Retina (tissue), 1 donor: ENCODE measurements around the gene MXD4.
A peak's percentile ranks its signal among the peaks of the same experiment; 100 is the strongest.

ENCODE experiments used
- DNase-seq: peaks from one replicate; pipeline ENCODE4 v3.0.0-alpha.2; 2016

MXD4 gene, protein sequence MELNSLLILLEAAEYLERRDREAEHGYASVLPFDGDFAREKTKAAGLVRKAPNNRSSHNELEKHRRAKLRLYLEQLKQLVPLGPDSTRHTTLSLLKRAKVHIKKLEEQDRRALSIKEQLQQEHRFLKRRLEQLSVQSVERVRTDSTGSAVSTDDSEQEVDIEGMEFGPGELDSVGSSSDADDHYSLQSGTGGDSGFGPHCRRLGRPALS

GRCh38 chr4:2261853-2262144, at the start of gene MXD4:
TSS of gene MXD4 (minus strand) at chr4:2262109. CDS start at chr4:2261980, 129 bp downstream.
- no peak for DNase-seq

DNA sequence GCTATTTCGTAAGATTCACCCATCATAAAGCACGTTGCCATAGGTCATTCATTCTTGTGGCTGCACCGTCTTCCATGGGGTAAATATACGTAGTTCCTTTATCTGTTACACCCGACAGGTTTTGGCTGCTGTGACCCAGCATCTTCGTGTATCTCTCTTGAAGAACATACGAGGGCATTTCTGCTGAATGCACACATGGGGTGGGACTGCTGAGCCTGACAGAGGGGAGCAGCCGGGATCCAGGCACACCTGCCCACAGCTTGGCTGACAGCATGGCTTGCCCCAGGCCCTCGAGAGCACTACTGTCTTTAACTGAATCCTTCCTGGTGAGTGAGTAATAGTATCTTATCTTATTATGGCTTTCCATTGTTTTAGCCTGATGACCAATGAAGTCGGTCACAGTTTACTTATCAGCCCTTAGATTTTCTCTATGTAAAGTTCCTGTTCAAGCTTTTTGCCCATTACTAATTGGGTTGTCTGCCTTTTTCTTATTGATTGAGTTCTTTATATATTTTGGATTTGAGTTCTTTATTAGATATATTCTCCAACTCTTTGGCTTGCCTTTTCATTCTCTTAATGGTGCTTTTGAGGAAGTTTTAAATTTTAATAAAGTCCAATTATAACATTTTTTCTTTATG, 45.0 kb upstream of the MXD4 start:
- DNase-seq: no peak

GRCh38 chr4:2305766-2306501, 44.0 kb upstream of the MXD4 start:
- DNase-seq: no peak

DNA sequence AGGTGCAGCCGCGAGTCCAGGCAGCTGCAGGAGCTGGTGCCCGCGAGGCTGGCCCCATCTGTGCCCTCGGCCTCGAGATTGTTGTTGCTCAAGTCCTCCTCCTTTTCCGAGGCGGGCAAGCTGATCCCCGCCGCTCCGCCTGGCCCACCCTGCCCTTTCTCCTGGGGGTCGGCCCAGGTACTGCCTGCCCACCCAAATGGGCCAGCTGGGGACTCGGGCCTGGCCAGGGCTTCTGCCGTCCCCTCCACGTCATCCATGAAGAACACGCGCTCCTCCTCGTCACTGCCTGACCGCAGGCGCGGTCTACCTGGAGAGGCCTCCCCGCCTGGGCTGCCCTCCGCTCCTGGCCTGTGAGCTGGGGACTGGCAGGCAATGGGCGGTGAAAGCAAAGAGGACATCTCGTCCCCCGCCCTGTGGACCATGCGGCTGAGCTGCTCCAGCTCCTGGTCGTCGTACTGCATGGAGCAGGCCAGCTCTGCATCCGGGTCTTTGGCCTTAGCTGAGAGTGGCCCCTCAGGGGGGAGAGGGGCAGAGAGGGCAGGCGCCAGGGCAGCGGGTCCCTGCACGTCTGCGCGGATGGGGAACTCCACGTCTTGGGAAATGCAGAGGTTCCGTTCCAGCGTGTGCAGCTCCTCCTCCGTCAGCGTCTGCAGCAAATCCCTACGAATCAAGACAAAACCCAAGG, 43.1 kb upstream of the MXD4 start:
- DNase-seq: no peak

DNA sequence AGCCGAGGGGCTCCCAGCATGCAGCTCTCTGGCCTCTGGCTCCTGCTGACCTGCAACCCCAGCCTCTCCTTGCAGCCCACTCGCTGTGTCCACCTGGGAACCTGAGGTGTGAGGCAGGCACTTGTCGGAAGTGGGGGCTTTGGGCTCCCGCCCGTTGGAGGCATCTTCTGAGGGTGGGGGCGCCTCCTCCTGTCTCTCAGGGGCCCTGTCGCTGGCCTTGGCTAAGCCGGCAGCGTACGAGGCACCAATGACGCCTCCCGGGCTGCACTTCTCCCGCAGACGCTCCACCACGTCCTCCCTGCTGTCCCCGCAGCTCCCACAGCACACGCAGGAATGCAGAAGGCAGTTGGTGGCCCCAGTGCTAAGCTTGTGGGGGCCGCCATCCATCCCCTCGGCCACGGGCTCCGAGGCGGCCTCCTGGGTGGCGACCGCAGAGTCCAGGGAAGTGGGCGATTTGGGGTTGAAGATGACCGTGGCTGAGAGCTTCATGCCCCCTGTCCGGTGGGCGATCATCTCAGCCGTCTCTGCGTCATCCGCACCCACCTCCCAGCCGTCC, 42.5 kb upstream of the MXD4 start:
- no peak for DNase-seq

DNA sequence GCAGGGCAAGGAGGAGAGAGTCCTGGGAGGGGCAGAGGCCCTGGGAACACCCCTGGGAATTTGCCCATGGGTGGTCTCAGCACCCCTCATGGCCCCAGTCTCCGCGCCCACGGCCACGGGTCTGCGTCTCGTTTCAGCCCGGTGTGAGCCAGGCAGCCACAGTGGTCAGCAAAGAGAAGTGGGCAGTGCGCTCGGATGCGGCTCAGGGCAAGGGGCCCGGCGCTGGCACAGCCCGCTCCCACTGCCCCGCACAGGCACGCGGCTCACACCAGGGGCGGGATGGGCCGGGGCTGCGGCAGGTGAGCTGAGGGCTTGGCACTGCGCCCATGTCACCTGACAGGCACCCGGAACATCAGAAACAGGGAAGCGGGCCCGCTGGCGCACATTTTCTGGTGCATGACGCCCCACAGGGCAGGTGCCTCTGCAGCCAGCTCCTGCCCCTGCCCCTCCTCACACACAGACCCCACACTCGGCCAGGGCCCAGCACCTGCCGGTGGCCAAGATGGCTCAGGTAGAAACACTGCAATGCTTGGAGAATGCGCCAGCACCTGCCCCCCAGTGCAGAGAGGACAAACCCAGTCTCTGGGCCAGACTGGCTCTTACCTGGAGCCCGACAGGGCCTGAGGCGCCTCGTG, 41.9 kb upstream of the MXD4 start:
- no peak for DNase-seq

DNA sequence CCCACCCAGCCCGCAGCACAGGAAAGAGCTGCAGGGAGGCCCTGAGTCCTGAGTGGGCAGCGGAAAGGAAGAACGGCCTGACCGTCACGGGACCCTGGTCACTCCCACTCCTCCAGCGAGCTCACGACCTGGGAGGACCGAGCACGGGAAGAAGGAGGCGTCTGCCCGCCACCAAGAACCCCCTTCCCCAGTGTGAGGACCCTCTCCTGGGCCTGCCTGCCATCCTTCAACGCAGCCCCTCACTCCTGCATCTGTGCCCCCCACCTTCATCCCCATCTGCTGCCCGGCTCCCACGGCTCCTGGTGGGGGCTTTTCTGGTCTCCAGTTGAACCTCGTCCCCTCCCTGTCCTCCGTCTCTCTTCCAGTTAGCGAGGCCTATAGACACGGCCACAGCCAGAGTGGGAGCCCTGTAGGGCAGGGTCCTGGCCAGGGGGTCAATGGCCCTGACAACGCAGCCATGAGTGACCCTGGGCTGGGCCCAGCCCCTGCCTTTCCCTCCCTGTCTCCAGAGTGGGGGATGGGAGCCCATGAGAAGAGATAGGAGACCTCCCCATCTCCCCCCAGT, 41.3 kb upstream of the MXD4 start:
- DNase-seq: no peak

DNA sequence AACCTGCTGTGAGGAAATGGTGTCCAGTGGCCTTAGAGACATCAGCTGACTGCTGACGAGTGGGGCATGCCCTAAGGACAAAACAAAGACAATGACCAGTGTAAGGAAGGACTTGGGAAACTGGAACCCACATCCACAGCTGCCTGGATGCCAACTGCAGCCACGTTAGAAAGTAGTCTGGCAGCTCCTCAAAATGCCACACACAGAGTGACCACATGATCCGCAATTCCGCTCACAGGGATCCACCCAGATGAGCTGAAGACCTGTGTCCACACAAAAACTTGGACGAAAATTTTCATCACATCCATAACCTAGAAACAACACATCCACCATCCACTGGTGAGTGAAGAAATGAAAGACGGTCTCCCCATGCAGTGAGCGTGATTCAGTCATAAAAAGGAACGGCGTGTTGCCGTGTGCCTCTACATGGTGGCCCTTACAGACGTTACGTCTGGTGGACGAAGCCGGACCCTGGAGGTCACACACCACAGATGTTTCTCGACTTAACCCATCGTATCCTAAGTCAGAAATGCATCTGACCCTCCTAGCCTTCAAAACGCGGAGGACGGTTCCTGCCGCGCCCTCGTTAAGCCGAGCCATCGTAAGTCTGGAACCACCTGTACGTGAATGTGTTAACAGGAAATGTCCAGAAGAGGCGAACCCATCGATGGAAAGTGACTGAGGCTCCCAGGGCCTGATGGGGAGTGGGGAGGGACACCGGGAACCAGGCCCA, 40.6 kb upstream of the MXD4 start:
- DNase-seq: no peak

DNA sequence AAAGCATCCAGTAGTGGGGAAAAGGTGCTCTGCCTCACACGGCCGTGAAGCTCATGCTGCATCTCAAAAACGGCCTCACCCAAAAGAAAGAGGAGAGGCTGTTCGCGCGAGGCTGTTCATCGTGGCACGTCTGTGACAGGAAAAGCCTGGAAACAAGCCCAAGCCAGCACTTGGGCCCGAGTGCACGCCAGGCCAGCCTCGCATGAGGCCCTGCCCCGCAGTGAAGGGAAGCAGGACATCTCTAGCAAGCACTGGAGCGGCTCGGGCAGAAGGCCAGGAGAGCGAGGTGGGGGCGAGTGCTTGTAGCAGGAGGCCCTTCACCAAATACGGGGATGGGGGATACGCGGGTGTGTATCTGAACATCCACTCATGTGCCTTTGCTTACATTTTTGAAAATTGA, 39.9 kb upstream of the MXD4 start:
- DNase-seq: no peak

- DNase-seq: no peak
Observed at GRCh38 chr4:2301225-2301642, 39.3 kb upstream of the MXD4 start.

DNA sequence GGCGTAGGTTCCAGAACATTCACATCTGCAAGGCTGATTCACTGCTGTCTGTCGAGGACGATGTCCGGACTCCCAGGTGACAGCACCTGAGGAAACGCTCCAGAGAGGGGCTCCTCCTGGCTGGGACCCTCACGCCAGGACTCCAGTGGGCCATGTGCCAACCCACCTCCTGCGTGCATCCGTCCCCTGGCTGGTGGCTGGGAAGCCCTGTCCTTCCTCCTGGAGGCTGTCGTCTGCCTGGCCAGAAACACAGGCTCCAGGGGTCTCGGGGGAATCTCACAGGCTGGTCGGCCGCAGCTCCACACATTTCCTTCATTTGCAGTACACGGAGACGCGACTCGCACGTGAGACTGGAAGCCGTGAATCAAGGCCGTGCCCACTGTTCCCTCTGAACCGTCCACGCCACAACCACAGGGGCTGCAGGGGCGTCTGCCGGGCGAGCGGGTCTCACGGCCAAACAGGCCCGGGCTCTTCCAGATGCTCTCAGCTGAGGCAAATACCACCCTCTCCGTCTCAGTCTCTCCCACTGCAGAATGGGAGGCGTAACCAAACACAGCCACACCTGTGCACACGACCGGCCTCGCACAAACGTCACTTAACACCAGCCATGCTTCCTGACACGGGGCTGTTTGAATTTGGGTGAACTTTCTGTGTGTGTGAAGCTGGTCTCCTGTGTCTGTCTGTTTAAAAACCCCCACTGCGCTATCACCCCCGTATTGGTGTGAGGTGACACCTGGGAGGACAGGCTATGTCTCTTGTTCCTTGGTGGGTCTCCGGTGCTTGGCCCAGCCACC, 38.7 kb upstream of the MXD4 start:
- DNase-seq: no peak

DNA sequence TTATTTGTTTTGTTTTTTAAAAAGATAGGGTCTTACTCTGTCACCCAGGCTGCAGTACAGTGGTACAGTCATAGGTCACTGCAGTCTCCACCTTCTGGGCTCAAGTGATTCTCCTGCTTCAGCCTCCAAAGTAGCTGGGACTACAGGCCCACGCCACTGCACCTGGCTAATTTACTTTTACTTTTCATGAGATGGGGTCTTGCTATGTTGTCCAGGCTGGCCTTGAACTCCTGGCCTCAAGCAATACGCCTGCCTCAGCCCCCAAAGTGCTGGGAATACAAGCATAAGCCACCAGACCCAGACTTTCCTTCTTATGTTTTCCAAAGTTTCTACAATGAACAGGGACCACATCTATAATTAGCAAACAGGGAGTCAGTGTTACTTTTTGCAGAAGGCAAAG, 37.9 kb upstream of the MXD4 start:
- DNase-seq: no peak

GRCh38 chr4:2298532-2298991, 36.7 kb upstream of the MXD4 start:
- DNase-seq: no peak

- no peak for DNase-seq
Observed at GRCh38 chr4:2297606-2298531, 36.0 kb upstream of the MXD4 start.

DNA sequence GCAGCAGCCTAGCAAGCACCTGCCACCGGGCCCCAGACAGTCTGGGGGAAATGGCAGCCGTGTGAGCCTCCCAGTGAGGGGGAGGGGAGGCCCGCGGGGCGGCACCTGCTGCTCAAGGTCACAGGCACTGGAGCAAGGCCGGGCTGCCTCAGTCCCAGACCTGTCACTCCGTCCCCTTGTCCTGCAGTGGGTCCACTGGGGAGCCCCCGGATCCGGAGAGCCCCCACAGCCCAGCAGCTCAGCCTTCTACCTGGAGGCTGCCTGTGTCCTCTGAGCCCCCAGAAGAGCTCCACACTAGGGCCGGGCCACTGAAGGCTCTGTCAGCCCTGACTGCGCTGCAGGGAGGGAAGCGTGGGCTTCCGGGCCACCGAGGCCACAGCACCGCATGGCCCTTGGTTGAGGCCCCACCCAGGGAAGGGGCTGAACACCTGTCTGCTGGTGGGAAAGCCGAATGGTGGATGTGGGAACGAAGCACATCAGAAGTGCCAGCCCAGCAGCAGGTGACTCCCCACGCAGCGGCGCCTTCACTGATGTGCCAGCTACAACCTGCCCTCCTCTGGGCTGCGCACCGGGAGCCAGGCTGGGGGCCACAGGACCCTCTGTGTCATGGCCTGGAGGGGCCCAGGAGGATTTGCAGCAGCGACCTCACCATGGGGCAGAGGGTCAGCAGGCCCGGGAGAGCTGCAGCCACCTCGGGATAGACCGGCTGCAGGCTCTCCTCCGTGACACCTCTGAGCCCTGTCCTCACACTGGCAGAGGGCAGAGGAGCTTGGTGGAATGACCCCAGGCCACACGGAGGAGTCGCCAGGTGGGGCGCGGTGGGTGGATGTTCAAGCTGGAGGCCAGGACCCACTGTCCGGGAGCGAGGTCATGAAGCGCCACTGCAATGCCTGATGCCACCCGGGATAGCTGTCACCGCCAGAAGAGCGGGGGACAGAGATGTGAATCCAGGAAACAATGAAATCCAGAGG, 35.0 kb upstream of the MXD4 start:
- peak; percentile 23 for DNase-seq

DNA sequence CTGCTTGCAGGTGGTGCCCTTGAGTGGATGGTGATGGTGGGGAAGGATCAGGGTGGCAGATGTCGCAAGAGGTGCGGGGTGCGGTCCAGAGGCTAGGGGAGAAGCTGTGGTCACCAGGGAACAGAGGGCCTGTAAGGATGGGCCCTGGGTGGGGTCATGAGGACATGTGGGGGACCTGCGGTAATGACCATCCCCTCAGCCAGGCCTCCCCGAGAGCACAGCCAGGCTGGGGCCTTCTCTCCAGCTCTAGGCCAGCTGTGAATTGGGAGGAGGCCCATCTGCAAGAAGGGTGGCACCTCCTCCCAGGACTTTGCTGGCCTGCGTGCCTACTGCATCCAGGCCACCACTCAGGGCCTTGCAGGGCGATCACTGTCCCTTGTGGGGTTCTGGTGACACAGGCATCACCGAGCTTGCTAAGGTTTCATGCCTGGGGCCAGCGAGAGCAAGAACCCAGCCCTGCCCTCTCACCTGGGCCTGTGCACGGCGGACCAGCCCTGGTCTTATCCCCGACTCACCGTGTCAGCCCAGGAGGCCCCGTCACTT, 34.1 kb upstream of the MXD4 start:
- DNase-seq: peak; percentile 9

DNA sequence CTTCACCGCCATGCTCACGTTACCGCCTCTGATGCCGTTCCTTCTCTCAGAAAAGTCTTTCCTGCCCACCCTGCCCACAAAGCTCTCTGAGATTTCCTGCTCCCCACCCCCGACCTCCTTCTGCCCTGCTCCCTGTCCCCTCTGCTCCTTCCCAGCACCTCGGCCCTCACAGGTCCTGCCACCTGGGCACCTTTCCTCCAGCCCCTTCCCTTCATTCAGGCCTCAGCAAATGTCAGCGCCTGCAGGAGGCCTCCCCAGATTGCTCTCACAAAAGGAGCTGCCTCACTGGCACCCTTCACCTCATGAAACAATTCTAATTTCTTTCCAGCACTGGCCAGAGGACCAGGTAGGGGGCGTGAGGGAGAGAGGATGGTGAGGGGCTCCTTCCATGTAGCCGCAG, 33.6 kb upstream of the MXD4 start:
- DNase-seq: no peak

DNA sequence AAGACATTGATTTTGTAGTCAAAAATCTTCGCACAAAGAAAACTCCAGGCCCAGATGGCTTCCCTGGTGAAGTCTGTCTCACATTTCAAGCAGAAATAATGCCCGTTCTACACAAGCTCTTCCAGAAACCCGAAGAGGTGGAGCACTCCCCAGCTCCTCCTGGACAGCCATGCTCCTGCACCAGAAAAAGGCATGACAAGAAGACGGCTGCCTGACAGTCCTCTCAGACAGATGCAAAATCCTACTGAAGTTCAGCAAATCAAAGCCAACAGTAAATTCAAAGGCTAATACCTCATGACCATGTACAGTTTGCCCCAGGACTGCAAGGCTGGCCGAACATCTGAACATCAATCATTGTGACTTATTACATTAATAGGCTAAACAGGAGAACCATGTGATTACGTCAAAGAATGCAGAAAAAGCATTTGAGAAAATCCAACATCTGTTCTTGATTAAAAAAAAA, 30.8 kb upstream of the MXD4 start:
- DNase-seq: peak; percentile 22
